PFSK-1 (cell line): ENCODE measurements around the gene RAD51B.

Source experiments
- POLR2AphosphoS5 ChIP-seq: IDR thresholded peaks from 2 replicates; pipeline ENCODE4 v1.6.1; 2012; ENCODE audit warnings: low read depth, mild to moderate bottlenecking, control low read depth, low read length, moderate library complexity
- TAF1 ChIP-seq: IDR thresholded peaks from 2 replicates; pipeline ENCODE4 v1.6.1; 2012; ENCODE audit warnings: low read length, control low read depth, borderline replicate concordance; ENCODE audit not compliant: insufficient read depth

DNA sequence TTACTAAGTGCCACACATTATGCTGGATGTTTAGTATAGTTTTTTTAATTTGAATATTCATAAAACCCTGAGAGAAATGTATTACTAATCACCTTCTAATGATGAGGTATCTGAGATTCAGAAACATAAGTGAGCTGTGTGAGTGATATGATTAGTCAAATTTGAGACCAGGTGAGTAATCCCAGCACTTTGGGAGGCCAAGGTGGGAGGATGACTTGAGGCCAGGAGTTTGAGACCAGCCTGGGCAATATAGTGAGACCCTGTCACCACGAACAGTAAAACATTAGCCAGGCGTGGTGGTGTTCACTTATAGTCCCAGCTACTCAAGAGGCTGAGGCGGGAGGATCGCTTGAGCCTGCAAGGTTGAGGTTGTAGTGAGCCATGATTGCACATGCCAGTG, 438.4 kb downstream of the RAD51B start:
- no peak for TF ChIP-seq TAF1
- no peak for TF ChIP-seq POLR2AphosphoS5
